Activated CD8-positive, alpha-beta memory T cell treated with anti-CD3 and anti-CD28 coated beads, Interleukin-2, amount 10 ng/mL, durations not matched to agents 7 days and 5 days (primary cell): ENCODE measurements around the gene GUCY1B1. TPM values are rescaled to one million over a fixed set of nuclear protein-coding genes. Genes with fewer than 3 reads are reported as not detected.

Source experiments
- ATAC-seq: fragments of 150-1000 bp; cut with Tn5 transposase; one replicate; pipeline ENCODE4 v1.10.0; 2021; ENCODE audit warnings: moderate library complexity
- CTCF ChIA-PET: fragments of 350-600 bp; sonication (Branson Sonifier 250); formaldehyde crosslinking; loops from one replicate; lab custom pipeline; 2021; ENCODE audit warnings: antibody characterized with exemption; lab: Charles Lee
- DNase-seq: peaks from one replicate; pipeline ENCODE4 v3.0.0-alpha.2; 2020
- H3K27ac Mint-ChIP-seq: one replicate; pipeline ENCODE4 v1.8.0; 2021; ENCODE audit warnings: mild to moderate bottlenecking, mixed read lengths
- H3K27me3 Mint-ChIP-seq: one replicate; pipeline ENCODE4 v1.8.0; 2021; ENCODE audit warnings: mixed read lengths
- H3K36me3 Mint-ChIP-seq: one replicate; pipeline ENCODE4 v1.8.0; 2021; ENCODE audit warnings: mild to moderate bottlenecking, mixed read lengths
- H3K4me1 Mint-ChIP-seq: one replicate; pipeline ENCODE4 v1.8.0; 2021; ENCODE audit warnings: mixed read lengths
- H3K4me3 Mint-ChIP-seq: one replicate; pipeline ENCODE4 v1.8.0; 2021; ENCODE audit warnings: mild to moderate bottlenecking, moderate library complexity, mixed read lengths
- H3K9me3 Mint-ChIP-seq: one replicate; pipeline ENCODE4 v1.8.0; 2022; ENCODE audit warnings: low read depth, mixed read lengths
- total RNA-seq, 2 experiments: library from RNA; stranded (reverse); gene quantifications; one replicate each; pipeline ENCODE4 v1.2.3, GENCODE V29; 2021

GUCY1B1 gene
- total RNA-seq, 2 experiments from 2014 or later: 0.09 to 1.5 TPM

DNA sequence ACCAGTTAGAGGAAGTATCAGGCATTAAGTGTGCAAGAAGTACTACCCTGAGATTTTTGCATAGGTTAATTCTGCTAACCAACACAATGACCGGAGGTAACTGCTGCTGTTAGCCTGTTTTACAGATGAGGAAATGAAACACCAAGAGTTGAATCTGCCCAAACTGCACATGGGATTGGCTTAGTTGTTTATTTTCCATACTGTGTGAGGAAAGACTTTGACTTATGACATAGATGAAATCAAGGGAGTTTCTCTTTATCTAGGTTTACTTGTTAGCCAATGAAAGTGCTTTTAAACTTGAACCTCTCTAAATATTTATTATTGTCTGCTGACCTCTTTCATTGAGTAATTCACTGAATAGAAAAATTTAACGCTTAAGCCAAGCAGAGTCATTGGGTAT, 10.3 kb downstream of the GUCY1B1 start:
- Mint-ChIP-seq H3K27ac (no peak overlapping the region), H3K27me3 (peaks cover 4% of the 10 kb centered on the region), H3K9me3 (no peaks in the 10 kb centered on the region)

DNA sequence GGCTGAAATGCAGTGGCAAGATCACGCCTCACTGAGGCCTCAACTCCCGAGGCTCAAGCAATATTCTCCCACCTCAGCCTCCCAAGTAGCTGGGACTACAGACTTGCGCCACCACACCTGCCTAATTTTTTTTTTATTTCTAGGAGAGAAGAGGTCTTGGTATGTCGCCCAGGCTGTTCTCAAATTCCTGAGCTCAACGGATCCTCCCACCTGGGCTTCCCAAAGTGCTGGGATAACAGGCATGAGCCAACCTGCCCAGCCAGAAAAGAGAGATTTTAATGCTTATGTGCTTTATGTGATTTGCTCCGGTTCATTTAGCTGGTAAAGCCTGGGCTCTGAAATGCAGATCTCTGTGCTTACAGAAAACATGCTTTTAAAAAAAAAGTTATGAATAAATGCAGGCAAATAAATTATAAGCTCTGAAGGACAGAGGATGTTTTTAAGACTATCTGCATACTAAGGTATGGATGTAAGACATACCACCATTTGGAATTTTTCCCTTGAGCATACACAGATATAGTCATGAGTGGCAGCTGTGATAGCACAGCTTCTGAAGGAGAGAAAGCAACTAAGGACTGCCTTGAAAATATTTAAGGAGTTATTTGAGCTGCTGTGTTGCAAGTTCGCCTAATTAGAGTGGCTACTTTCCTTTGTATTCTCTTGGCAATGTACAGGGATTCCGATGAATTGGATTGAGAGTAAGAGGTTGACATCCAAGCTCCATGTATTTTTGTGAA, 13.8 kb downstream of the GUCY1B1 start:
- no peak for DNase-seq
- CTCF ChIA-PET: no interaction called here
- no peak for ATAC-seq
- H3K4me3 Mint-ChIP-seq: no peak overlapping the region
- H3K4me1 Mint-ChIP-seq: no peaks in the 10 kb centered on the region
- H3K36me3 Mint-ChIP-seq: no peaks in the 10 kb centered on the region
- peaks cover 4% of the 10 kb centered on the region for H3K27me3 Mint-ChIP-seq
- no peak overlapping the region for H3K27ac Mint-ChIP-seq
- no peaks in the 10 kb centered on the region for H3K9me3 Mint-ChIP-seq

More for the DNA sequence above, 10.3 kb downstream of the GUCY1B1 start:
- H3K4me1 Mint-ChIP-seq: no peaks in the 10 kb centered on the region
- DNase-seq (no peak), ATAC-seq (no peak)
- H3K4me3 Mint-ChIP-seq: no peak overlapping the region
- no peaks in the 10 kb centered on the region for H3K36me3 Mint-ChIP-seq
- CTCF ChIA-PET: interaction anchor here (1.3 kb wide), 1 partner anchor 11 kb away, joined by 4 read pairs; no protein-coding TSS in a partner anchor

GRCh38 chr4:155773196-155773800, 14.5 kb downstream of the GUCY1B1 start:
- no peak overlapping the region for H3K27ac Mint-ChIP-seq

DNA sequence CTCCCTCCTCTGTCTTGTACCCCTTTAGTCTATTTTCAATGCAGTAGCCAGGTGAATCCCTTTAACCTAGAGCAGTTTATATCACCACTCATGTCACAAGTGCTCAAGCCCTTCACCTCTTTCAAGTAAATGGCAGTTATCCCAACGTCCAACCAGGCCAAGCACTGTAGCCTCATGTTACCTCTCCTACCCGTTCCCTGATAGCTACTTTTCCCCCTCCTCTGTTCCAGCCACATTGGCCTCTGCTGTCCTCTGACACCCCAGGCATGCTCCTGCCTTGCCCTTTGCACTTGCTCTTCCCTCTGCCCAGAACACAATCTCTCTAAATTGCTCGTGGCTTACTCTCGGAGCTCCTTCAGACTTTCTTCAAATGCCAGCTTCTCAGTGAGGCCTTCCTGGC, 15.2 kb downstream of the GUCY1B1 start:
- Mint-ChIP-seq H3K27me3 (peaks cover under 1% of the 10 kb centered on the region), H3K27ac (no peak overlapping the region), H3K4me3 (no peak overlapping the region), H3K4me1 (no peaks in the 10 kb centered on the region), H3K36me3 (no peaks in the 10 kb centered on the region), H3K9me3 (no peaks in the 10 kb centered on the region)
- CTCF ChIA-PET: no interaction called here
- no peak for ATAC-seq
- no peak for DNase-seq

More at GRCh38 chr4:155773196-155773800, 14.5 kb downstream of the GUCY1B1 start:
- CTCF ChIA-PET: no interaction called here
- DNase-seq (no peak), ATAC-seq (no peak)
- no peaks in the 10 kb centered on the region for H3K36me3 Mint-ChIP-seq
- no peaks in the 10 kb centered on the region for H3K9me3 Mint-ChIP-seq
- H3K4me3 Mint-ChIP-seq: no peak overlapping the region
- H3K27me3 Mint-ChIP-seq: peaks cover 4% of the 10 kb centered on the region
- no peaks in the 10 kb centered on the region for H3K4me1 Mint-ChIP-seq

DNA sequence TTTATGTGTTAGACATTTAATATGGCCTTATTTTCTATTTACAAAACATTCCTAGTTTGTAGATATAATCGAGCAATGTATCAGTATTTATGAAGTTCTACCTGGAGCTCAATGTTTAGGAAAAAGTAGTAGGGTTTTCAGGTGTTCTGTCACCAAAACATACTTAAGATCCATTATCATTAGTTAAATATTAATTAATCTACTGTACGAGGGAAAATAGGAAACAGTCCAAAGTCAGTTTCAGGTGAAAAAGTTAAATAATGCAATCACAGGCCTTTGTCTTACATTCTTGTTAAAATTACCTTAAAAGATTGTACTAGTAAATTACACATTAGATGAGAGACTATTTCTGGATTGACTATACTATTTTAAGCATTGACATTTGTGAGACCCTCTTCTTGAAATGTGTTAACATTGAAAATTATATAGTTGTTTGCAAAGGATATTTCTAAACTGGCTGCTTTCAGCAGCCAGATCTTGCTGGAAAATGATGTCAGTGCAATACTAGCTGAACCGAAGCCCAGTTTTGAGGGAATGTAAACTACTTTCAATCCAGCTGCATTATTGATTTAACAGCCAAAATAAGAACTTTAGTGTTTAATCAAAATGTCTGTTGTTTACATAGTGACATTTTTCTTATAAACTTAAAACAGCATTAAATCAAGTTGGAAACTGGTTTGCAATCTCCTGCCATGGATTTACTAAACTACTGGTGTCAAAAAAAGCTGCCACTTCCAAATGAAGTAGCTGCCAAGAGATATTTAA, 19.3 kb downstream of the GUCY1B1 start:
- ATAC-seq: no peak
- no peaks in the 10 kb centered on the region for H3K36me3 Mint-ChIP-seq
- CTCF ChIA-PET: interaction anchor here (1.1 kb wide), 1 partner anchor 11 kb away, joined by 3 read pairs; no protein-coding TSS in a partner anchor
- H3K4me1 Mint-ChIP-seq: no peaks in the 10 kb centered on the region
- H3K4me3 Mint-ChIP-seq: no peak overlapping the region
- no peaks in the 10 kb centered on the region for H3K9me3 Mint-ChIP-seq
- peaks cover 5% of the 10 kb centered on the region for H3K27me3 Mint-ChIP-seq
- no peak for DNase-seq
- no peak overlapping the region for H3K27ac Mint-ChIP-seq

DNA sequence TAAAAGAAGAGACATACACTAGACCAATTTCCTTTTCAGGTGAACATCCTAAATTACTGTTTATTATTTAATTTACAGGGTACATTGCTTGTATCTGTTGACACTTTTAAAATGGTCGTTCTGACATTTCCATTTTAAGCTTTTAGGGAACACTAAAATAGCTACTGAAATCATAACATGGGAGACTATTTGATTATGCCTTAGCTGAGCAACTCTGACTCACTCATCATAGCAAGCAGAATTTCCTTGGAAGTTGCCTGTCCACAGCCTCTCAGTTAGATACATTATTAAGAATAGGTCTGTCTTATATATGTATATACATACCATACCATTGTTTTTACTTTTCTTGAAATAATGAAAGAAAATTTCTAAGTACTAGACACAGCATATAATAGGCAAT, 22.0 kb downstream of the GUCY1B1 start:
- Mint-ChIP-seq H3K4me3 (no peak overlapping the region), H3K9me3 (no peaks in the 10 kb centered on the region), H3K27ac (no peak overlapping the region), H3K4me1 (no peaks in the 10 kb centered on the region), H3K36me3 (no peaks in the 10 kb centered on the region), H3K27me3 (peaks cover 5% of the 10 kb centered on the region)
- CTCF ChIA-PET: interaction anchor here (1.6 kb wide), 1 partner anchor 11 kb away, joined by 4 read pairs; no protein-coding TSS in a partner anchor
- DNase-seq (no peak), ATAC-seq (no peak)

- Mint-ChIP-seq H3K27me3 (peaks cover 5% of the 10 kb centered on the region), H3K4me3 (no peak overlapping the region), H3K36me3 (no peaks in the 10 kb centered on the region), H3K27ac (no peak overlapping the region), H3K9me3 (no peaks in the 10 kb centered on the region), H3K4me1 (no peaks in the 10 kb centered on the region)
- CTCF ChIA-PET: no interaction called here
- ATAC-seq (no peak), DNase-seq (no peak)
Measured at GRCh38 chr4:155781249-155781831, 22.5 kb downstream of the GUCY1B1 start.

GRCh38 chr4:155784637-155785036, 25.8 kb downstream of the GUCY1B1 start:
- H3K36me3 Mint-ChIP-seq: no peaks in the 10 kb centered on the region
- no peak overlapping the region for H3K4me3 Mint-ChIP-seq
- no peaks in the 10 kb centered on the region for H3K4me1 Mint-ChIP-seq
- H3K27ac Mint-ChIP-seq: no peak overlapping the region
- no peak for ATAC-seq
- no peak for DNase-seq
- no peaks in the 10 kb centered on the region for H3K9me3 Mint-ChIP-seq
- CTCF ChIA-PET: no interaction called here
- H3K27me3 Mint-ChIP-seq: peaks cover 5% of the 10 kb centered on the region

GRCh38 chr4:155785828-155786227, 27.0 kb downstream of the GUCY1B1 start:
- Mint-ChIP-seq H3K27ac (no peak overlapping the region), H3K27me3 (no peaks in the 10 kb centered on the region), H3K4me1 (no peaks in the 10 kb centered on the region), H3K9me3 (no peaks in the 10 kb centered on the region), H3K36me3 (no peaks in the 10 kb centered on the region), H3K4me3 (no peak overlapping the region)
- ATAC-seq (no peak), DNase-seq (no peak)
- CTCF ChIA-PET: no interaction called here

GRCh38 chr4:155787113-155787710, 28.4 kb downstream of the GUCY1B1 start:
- CTCF ChIA-PET: interaction anchor here (0.8 to 1.1 kb wide), 3 partner anchors 14 to 344 kb away, joined by 3 to 4 read pairs (median 3); no protein-coding TSS in a partner anchor
- Mint-ChIP-seq H3K4me1 (no peaks in the 10 kb centered on the region), H3K36me3 (no peaks in the 10 kb centered on the region), H3K4me3 (no peak overlapping the region), H3K9me3 (no peaks in the 10 kb centered on the region), H3K27me3 (no peaks in the 10 kb centered on the region), H3K27ac (no peak overlapping the region)
- peak; percentile 80 for ATAC-seq
- no peak for DNase-seq

- DNase-seq: no peak
- no peaks in the 10 kb centered on the region for H3K9me3 Mint-ChIP-seq
- H3K4me3 Mint-ChIP-seq: no peak overlapping the region
- no peak for ATAC-seq
- H3K27ac Mint-ChIP-seq: no peak overlapping the region
- H3K36me3 Mint-ChIP-seq: no peaks in the 10 kb centered on the region
- CTCF ChIA-PET: interaction anchor here (0.6 kb wide), 1 partner anchor 8 kb away, joined by 3 read pairs; no protein-coding TSS in a partner anchor
- H3K4me1 Mint-ChIP-seq: no peaks in the 10 kb centered on the region
- peaks cover 4% of the 10 kb centered on the region for H3K27me3 Mint-ChIP-seq
Measured at GRCh38 chr4:155789391-155789790, 30.6 kb downstream of the GUCY1B1 start.

GRCh38 chr4:155789982-155790381, 31.2 kb downstream of the GUCY1B1 start:
- no peaks in the 10 kb centered on the region for H3K9me3 Mint-ChIP-seq
- DNase-seq: no peak
- H3K4me3 Mint-ChIP-seq: no peak overlapping the region
- no peaks in the 10 kb centered on the region for H3K4me1 Mint-ChIP-seq
- ATAC-seq: no peak
- H3K27me3 Mint-ChIP-seq: peaks cover 4% of the 10 kb centered on the region
- CTCF ChIA-PET: no interaction called here
- no peaks in the 10 kb centered on the region for H3K36me3 Mint-ChIP-seq
- no peak overlapping the region for H3K27ac Mint-ChIP-seq
